HEK293T (cell line): Measurements from ENCODE around the gene TPM1.

Source experiments
- ARNT ChIP-seq: fragments of 450-650 bp; IDR thresholded peaks from 2 replicates; pipeline ENCODE4 v1.6.1; 2017; ENCODE audit warnings: mild to moderate bottlenecking
- BHLHE40 ChIP-seq: fragments of 450-650 bp; IDR thresholded peaks from 2 replicates; pipeline ENCODE4 v1.6.1; 2016; ENCODE audit warnings: mild to moderate bottlenecking, moderate library complexity, borderline replicate concordance
- FOXA1 ChIP-seq: fragments of 450-650 bp; IDR thresholded peaks from 2 replicates; pipeline ENCODE4 v1.6.1; 2016; ENCODE audit warnings: mild to moderate bottlenecking
- FOXK2 ChIP-seq: fragments of 450-650 bp; IDR thresholded peaks from 2 replicates; pipeline ENCODE4 v1.6.1; 2016; ENCODE audit warnings: mild to moderate bottlenecking
- LEF1 ChIP-seq: fragments of 450-650 bp; IDR thresholded peaks from 2 replicates; pipeline ENCODE4 v1.6.1; 2017; ENCODE audit warnings: mild to moderate bottlenecking, borderline replicate concordance
- NFRKB ChIP-seq: fragments of 450-650 bp; IDR thresholded peaks from 2 replicates; pipeline ENCODE4 v1.6.1; 2016; ENCODE audit warnings: mild to moderate bottlenecking, moderate library complexity
- SP1 ChIP-seq: fragments of 450-650 bp; IDR thresholded peaks from 2 replicates; pipeline ENCODE4 v1.6.1; 2017
- TF ChIP-seq, protein P1 (sequence below): fragments of 450-650 bp; IDR thresholded peaks from 2 replicates; pipeline ENCODE4 v1.6.1; 2016

DNA sequence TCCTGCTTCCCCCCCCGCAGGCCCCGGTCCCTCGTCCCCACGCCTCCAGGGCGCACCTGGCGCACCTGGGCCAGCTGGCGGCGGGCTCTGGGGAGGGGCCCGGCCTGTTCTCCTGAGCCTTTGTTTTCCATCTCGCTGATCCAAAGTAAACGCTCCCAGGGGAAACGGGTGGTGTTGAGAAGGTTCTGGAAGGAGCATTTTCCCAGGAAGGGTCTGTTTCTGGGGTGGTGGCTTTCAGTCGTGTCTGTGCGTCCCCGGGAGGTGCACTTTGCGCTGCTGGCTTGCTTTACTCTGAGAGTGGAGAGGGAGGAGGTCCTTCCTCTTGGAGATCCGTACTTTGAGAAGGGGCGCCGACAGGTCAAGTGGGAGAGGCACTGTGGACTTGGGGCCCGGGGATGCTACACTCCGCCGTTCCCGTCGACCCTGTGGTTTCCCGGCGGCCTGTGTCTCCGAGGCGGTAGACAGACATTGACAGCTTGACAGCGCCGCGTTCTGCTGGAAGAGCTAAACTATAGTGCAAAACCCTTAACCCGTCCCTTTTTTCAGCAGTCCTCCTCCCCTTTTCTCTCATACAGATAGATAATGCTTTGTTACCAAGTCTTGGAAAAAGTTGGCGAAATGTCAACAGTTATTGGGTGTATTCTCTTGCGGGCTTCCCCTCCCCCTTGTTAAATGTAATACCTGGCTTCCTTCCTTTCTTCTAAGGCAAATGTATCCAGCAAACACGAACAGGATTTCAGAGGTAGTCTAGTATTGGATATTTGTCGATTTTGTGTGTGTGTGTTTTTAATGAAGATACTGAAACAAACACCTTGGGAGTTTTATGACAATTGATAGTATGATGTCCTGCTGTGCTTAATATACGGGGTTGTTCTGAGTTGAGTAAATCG, 6.5 kb downstream of the TPM1 start:
- TF ChIP-seq FOXK2, result no peak
- no peak for TF ChIP-seq ARNT
- TF ChIP-seq BHLHE40, result no peak
- no peak for TF ChIP-seq LEF1
- no peak for TF ChIP-seq SP1
- no peak for TF ChIP-seq FOXA1
- TF ChIP-seq, protein P1, sequence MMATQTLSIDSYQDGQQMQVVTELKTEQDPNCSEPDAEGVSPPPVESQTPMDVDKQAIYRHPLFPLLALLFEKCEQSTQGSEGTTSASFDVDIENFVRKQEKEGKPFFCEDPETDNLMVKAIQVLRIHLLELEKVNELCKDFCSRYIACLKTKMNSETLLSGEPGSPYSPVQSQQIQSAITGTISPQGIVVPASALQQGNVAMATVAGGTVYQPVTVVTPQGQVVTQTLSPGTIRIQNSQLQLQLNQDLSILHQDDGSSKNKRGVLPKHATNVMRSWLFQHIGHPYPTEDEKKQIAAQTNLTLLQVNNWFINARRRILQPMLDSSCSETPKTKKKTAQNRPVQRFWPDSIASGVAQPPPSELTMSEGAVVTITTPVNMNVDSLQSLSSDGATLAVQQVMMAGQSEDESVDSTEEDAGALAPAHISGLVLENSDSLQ, result 0 out of 2 replicates have a peak, but pooled peaks have one; percentile 3
- TF ChIP-seq NFRKB, result no peak
